ENCODE data around the gene KIAA1217.

Gene KIAA1217

GRCh38 chr10:24208661-24209431 is at the start of gene KIAA1217:
TSS of gene KIAA1217 (plus strand) at chr10:24209138. CDS start at chr10:24209194, 56 bp downstream.
- DNase-seq: no peak

- no peak for DNase-seq
Measured at GRCh38 chr10:24162206-24162985, 46.5 kb upstream of the KIAA1217 start.

GRCh38 chr10:24163485-24163884 is 45.5 kb upstream of the KIAA1217 start:
- DNase-seq: no peak

- no peak for DNase-seq
Measured at GRCh38 chr10:24168258-24169170, 40.4 kb upstream of the KIAA1217 start.

GRCh38 chr10:24170199-24170598 is 38.7 kb upstream of the KIAA1217 start:
- no peak for DNase-seq

GRCh38 chr10:24172909-24173308 is 36.0 kb upstream of the KIAA1217 start:
- no peak for DNase-seq

- no peak for DNase-seq
Measured at GRCh38 chr10:24174014-24174413, 34.9 kb upstream of the KIAA1217 start.

- DNase-seq: no peak
Measured at GRCh38 chr10:24176658-24177057, 32.3 kb upstream of the KIAA1217 start.

GRCh38 chr10:24177636-24178035 is 31.3 kb upstream of the KIAA1217 start:
- DNase-seq: no peak

GRCh38 chr10:24180891-24181290 is 28.0 kb upstream of the KIAA1217 start:
- DNase-seq: no peak

- DNase-seq: no peak
Measured at GRCh38 chr10:24184455-24184854, 24.5 kb upstream of the KIAA1217 start.

- DNase-seq: no peak
Measured at GRCh38 chr10:24193330-24193729, 15.6 kb upstream of the KIAA1217 start.

- no peak for DNase-seq
Measured at GRCh38 chr10:24197263-24197662, 11.7 kb upstream of the KIAA1217 start.

GRCh38 chr10:24201503-24202180 is 7.3 kb upstream of the KIAA1217 start:
- no peak for DNase-seq

GRCh38 chr10:24202181-24202570 is 6.8 kb upstream of the KIAA1217 start:
- DNase-seq: no peak

- DNase-seq: no peak
Measured at GRCh38 chr10:24205821-24206220, 3.1 kb upstream of the KIAA1217 start.

- DNase-seq: no peak
Measured at GRCh38 chr10:24206334-24206733, 2.6 kb upstream of the KIAA1217 start.

- DNase-seq: no peak
Measured at GRCh38 chr10:24206926-24207325, 2.0 kb upstream of the KIAA1217 start.

- no peak for DNase-seq
Measured at GRCh38 chr10:24207341-24207740, 1.6 kb upstream of the KIAA1217 start.

- no peak for DNase-seq
Measured at GRCh38 chr10:24207781-24208611, 942 bp upstream of the KIAA1217 start.

GRCh38 chr10:24209432-24209771 is 464 bp downstream of the KIAA1217 start:
- DNase-seq: peak; percentile 33
